Ovary (tissue), 9 donors: ENCODE data around the gene OR52I1. TPM values are rescaled to one million over a fixed set of nuclear protein-coding genes. Genes with fewer than 3 reads are reported as not detected.

ENCODE experiments used
- DNase-seq, 5 donors: peaks; one replicate each; pipeline ENCODE4 v3.0.0-alpha.2; 2019 to 2020
- H3K27ac ChIP-seq, 2 donors: fragments of 200-600 bp; one replicate each; pipeline versions ENCODE4 v1.5.1 to v1.8.0; 2019 to 2022
- H3K27me3 ChIP-seq: fragments of 200-600 bp; one replicate; pipeline ENCODE4 v1.8.0; 2022
- H3K36me3 ChIP-seq: fragments of 200-600 bp; sonication (generic); one replicate; pipeline ENCODE4 v1.5.1; 2019
- H3K4me1 ChIP-seq: one replicate; pipeline ENCODE4 v1.8.1; 2013; ENCODE audit warnings: mild to moderate bottlenecking, moderate library complexity; ENCODE audit not compliant: insufficient read depth
- H3K4me3 ChIP-seq: fragments of 200-600 bp; sonication (generic); one replicate; pipeline ENCODE4 v1.5.1; 2017
- H3K9me3 ChIP-seq, 2 donors: fragments of 200-600 bp in 1 of 2; sonication (generic) in 1 of 2; one replicate each; pipeline versions ENCODE4 v1.5.1 to v1.8.1; 2013 to 2019; ENCODE audit warnings: mild to moderate bottlenecking in 1 of 2, moderate library complexity in 1 of 2
- EP300 ChIP-seq: sonication (generic); formaldehyde crosslinking; IDR thresholded peaks from one replicate; pipeline ENCODE4 v1.6.1; 2017; ENCODE audit warnings: antibody characterized with exemption
- POLR2A ChIP-seq: fragments of 450-650 bp; IDR thresholded peaks from one replicate; pipeline ENCODE4 v1.6.1; 2017; ENCODE audit warnings: antibody characterized with exemption, mild to moderate bottlenecking, moderate library complexity
- WGBS, 3 donors: extraction: QIAGEN DNeasy Blood & Tissue Kit in 1 of 3; methylation state at CpG; one replicate each; pipeline versions ENCODE4 v1.1.5 to v1.1.7; 2013 to 2017; 5-methylcytosine and 5-hydroxymethylcytosine counted together
- intact Hi-C, 4 donors: fragments of 100-400 bp; cut with DNase I; formaldehyde crosslinking; loops; one replicate each; pipeline versions ENCODE4 v1.11.0 to v1.15.1; 2022 to 2023
- polyA plus RNA-seq, 2 donors: library from polyadenylated mRNA; stranded (reverse); fragments of 200-250 nt in 1 of 2; fragments of 350-450 nt in 1 of 2; fragmentation: Illumina TruSeq in 1 of 2; extraction: RNeasy Lipid Tissue Mini Kit (QIAGEN cat#74804) in 1 of 2; gene quantifications; one replicate each; pipeline ENCODE4 v1.2.3, GENCODE V29; 2013 to 2014
- total RNA-seq, 7 donors: library from RNA; depleted of rRNA in 2 of 7; stranded (reverse); fragments of >200 nt in 2 of 7; fragmentation: NEBNext Ultra II Directional in 3 of 7; extraction: Animal tissue kit (Norgen Biotek cat#: 25700) in 3 of 7; gene quantifications; one replicate each; pipeline versions ENCODE4 v1.1.0 to v1.2.4, GENCODE V29; 2016 to 2023
- TF ChIP-seq, protein P1 (sequence below), 3 donors: fragments of 450-650 bp in 2 of 3; fragments of 200-600 bp in 1 of 3; IDR thresholded peaks; one replicate each; pipeline versions ENCODE4 v1.5.1 to v1.8.0; 2016 to 2022; ENCODE audit warnings: antibody characterized with exemption in 3 of 3, mild to moderate bottlenecking in 1 of 3
- donor health status: DM: no; HTN: no; CAD: no; lungs with moderate emphysema.
- donor health status: DM: no; HTN: no; CAD: no.
- donor health status: Bipolar disorder and iron deficiency.
- donor health status: DM: yes; HTN: yes; CAD: no.
- donor health status: DM: no; HTN: no; CAD: no.
- donor health status: DM: yes; HTN: yes; CAD: no.

OR52I1 gene
- total and polyA plus RNA-seq, 9 donors = not detected

DNA sequence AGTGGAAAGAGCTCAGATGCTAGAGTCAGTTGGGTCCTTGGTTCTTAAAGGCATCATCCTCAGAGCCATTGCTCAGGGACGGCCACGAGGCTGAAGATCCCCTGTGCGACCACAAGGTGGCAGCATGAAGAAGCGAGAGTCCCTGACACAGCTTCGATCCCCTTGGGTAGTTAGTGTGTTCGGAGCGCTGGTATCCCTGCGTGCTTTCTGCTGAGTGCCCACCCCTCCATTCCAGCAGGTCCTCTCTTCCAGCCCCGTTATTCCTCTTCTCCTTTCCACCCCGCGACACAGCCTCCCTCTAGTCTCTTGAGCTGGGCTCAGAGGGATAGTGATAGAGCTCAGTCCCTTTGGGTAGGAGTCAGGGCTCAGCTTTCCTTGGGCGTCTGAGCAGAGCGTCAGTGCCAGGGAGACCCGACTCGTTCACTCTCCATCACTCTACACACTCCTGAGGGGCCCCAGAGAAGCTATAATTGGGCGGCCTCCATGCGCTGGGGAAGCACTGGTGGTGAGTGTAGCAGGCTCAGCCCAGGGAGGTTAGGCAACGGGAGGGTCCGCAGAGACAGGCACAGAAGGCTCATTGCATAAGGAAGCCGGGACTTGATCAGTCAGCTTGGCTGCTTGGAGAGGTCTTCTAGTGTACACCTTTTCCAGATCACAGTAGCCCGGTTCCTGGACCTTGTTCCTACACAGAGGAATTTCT, 43.3 kb downstream of the OR52I1 start, which contains the start of gene OR51D1:
Gene OR51D1, plus strand, starts transcription at position 516 of the 700 bp plus-strand sequence. CDS start 2,314 bp downstream, outside the sequence.
- 30 to 34% (median 33%) methylated on average over 21 of the region's 21 CpGs for WGBS, 3 donors
- DNase-seq = peak; percentile 62 to 84 (median 72)
- H3K36me3 ChIP-seq = no peaks in the 10 kb centered on the region
- H3K9me3 ChIP-seq = no peaks in the 10 kb centered on the region
- TF ChIP-seq POLR2A = no peak
- TF ChIP-seq, protein P1, sequence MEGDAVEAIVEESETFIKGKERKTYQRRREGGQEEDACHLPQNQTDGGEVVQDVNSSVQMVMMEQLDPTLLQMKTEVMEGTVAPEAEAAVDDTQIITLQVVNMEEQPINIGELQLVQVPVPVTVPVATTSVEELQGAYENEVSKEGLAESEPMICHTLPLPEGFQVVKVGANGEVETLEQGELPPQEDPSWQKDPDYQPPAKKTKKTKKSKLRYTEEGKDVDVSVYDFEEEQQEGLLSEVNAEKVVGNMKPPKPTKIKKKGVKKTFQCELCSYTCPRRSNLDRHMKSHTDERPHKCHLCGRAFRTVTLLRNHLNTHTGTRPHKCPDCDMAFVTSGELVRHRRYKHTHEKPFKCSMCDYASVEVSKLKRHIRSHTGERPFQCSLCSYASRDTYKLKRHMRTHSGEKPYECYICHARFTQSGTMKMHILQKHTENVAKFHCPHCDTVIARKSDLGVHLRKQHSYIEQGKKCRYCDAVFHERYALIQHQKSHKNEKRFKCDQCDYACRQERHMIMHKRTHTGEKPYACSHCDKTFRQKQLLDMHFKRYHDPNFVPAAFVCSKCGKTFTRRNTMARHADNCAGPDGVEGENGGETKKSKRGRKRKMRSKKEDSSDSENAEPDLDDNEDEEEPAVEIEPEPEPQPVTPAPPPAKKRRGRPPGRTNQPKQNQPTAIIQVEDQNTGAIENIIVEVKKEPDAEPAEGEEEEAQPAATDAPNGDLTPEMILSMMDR (IDR thresholded peaks at IDR 0.05) = peak; percentile 56 to 68 (median 65)
- intact Hi-C loops = loop anchor here in 2 of 4 donors (5.0 to 10.0 kb wide), 2 partner anchors 190 to 368 kb away; no protein-coding TSS in a partner anchor
- H3K27ac ChIP-seq = no peak within 1 kb of the TSS
- H3K4me3 ChIP-seq = no peak within 1 kb of the TSS
- no peaks in the 10 kb centered on the region for H3K27me3 ChIP-seq
- H3K4me1 ChIP-seq = peaks cover 4% of the 10 kb centered on the region

DNA sequence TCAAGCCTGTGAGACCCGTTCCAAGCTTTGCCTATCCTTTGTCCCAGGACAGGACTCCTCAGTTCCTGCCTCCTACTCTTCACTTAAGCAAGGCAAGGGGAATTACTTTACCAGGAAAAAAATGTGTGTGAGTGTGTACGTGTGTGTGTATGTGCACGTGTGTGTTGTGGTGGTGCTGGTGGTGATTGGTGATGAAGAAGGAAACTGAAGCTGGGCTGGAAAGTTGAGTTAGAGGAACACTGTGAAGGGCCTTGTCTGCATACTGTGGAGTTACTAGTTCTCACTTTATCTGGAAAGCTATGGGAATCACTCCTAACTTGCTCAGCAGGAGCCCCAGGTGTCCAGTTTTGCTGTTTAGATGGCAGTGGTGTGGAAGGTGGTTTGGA, 43.8 kb downstream of the OR52I1 start:
- Histone ChIP-seq H3K4me1 (peaks cover 4% of the 10 kb centered on the region), H3K4me3 (no peak overlapping the region), H3K27ac (no peak overlapping the region), H3K36me3 (no peaks in the 10 kb centered on the region), H3K9me3 (no peaks in the 10 kb centered on the region), H3K27me3 (no peaks in the 10 kb centered on the region)
- DNase-seq = no peak
- TF ChIP-seq EP300 = no peak
- no peak for TF ChIP-seq POLR2A
- TF ChIP-seq, protein P1 (IDR thresholded peaks at IDR 0.05) = no peak
- intact Hi-C loops = loop anchor here in 2 of 4 donors (5.0 to 10.0 kb wide), 2 partner anchors 190 to 367 kb away; no protein-coding TSS in a partner anchor
- WGBS, 3 donors = 85 to 92% (median 86%) methylated on average over 3 of the region's 3 CpGs

DNA sequence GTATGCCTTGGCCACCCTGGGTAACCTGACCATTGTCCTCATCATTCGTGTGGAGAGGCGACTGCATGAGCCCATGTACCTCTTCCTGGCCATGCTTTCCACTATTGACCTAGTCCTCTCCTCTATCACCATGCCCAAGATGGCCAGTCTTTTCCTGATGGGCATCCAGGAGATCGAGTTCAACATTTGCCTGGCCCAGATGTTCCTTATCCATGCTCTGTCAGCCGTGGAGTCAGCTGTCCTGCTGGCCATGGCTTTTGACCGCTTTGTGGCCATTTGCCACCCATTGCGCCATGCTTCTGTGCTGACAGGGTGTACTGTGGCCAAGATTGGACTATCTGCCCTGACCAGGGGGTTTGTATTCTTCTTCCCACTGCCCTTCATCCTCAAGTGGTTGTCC, 46.1 kb downstream of the OR52I1 start:
- Histone ChIP-seq H3K4me1 (peaks cover 10% of the 10 kb centered on the region), H3K36me3 (no peaks in the 10 kb centered on the region), H3K27ac (no peak overlapping the region), H3K9me3 (no peaks in the 10 kb centered on the region), H3K4me3 (no peak overlapping the region), H3K27me3 (no peaks in the 10 kb centered on the region)
- intact Hi-C loops = loop anchor here in 2 of 4 donors (5.0 to 10.0 kb wide), 2 partner anchors 187 to 365 kb away; no protein-coding TSS in a partner anchor
- TF ChIP-seq, protein P1 (IDR thresholded peaks at IDR 0.05) = no peak
- TF ChIP-seq EP300 (no peak), POLR2A (no peak)
- DNase-seq = no peak
- 92 to 94% (median 93%) methylated on average over 6 of the region's 6 CpGs for WGBS, 3 donors

DNA sequence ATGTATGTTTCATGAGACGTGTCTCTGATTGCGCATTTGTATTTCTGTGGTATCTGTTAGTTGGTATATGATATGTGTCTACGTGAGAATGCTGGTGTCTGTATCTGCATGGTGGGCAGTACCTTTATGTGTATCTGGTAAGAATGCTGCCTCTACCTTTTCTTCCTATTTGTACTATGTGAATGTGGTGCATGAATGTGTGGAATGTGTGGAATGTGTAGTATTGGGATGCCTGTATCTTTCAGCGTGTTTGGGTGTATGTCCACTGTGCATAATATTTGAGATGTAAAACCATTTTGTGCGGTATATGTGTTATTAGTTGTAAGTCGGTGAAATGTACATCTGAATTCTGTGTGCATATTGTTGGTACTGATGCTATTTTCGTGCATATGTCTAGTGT, 47.7 kb downstream of the OR52I1 start:
- Histone ChIP-seq H3K27ac (no peak overlapping the region), H3K9me3 (no peaks in the 10 kb centered on the region), H3K27me3 (no peaks in the 10 kb centered on the region), H3K4me1 (peaks cover 10% of the 10 kb centered on the region), H3K36me3 (no peaks in the 10 kb centered on the region), H3K4me3 (no peak overlapping the region)
- TF ChIP-seq, protein P1 (IDR thresholded peaks at IDR 0.05) = no peak
- no peak for TF ChIP-seq POLR2A
- TF ChIP-seq EP300 = no peak
- DNase-seq = no peak
- intact Hi-C loops = no loop called here
- 88 to 94% (median 90%) methylated on average over 7 of the region's 7 CpGs for WGBS, 3 donors
